Measurements from ENCODE around the gene LPIN1.
"Not testable (repeated sequence)": the region's sequence is repeated elsewhere in the genome, so short reads cannot be mapped to it uniquely, and the experiment has no call there.

The LPIN1 gene

DNA sequence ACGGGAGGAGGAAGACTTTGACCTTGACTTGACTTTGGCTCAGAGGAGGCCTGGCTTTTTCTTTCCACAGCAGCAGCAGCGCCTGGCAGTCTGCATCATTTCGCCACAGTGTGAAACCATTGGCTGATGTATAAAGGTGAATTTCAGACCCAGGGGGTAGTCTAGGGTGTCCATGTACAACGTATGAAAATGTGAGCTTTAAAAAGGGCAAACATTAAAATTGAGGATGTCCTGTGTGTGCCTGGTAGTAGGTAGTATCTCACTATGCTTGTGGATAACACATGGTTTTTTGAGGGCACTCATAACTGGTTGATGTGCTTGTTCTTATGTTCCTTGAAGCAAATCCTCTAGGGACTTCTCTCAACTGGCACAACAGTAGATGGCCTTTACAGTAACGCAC, 86.1 kb downstream of the LPIN1 start:
- no peak for DNase-seq (ENCODE audit: low read depth in 2 of 2)

DNA sequence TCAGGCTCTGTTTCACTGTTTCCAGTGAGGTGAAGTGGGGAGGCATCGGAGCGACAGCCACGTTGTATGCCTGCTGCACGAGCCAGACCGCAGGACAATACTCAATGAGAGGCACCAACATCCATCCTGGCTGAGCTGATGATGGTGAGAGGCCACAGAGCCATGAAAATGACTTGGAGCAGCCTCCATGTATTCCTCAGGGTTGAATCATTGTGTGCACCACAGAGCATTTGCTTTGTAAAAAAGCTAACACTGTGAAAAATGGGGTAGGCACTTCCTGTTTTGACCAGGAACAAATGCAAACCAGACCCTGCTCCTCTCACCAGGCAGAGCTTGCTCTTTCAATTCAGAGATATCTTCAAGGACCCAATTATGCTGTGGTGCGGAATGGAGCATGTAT, 87.2 kb downstream of the LPIN1 start:
- DNase-seq (ENCODE audit: low read depth in 2 of 2), result no peak

DNA sequence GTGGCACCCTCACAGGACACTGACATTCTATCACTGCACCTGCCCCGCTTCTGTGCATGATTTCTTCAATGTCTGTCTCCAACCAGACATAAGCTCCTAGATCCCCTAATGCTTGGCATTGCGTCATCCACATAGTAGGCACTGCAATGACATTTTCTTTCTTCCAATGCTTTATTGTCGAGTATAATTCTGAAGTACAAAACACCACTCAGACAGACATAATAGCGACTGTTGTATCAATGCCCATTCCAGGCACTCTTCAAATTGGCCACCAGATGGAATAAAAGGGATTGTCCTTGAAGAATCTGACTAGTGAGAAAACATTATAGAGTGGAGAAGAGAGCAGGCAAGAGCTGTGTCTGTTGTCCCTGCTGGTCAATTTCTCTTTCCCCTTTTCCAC, 89.0 kb downstream of the LPIN1 start:
- no peak for DNase-seq (ENCODE audit: low read depth in 2 of 2)

DNA sequence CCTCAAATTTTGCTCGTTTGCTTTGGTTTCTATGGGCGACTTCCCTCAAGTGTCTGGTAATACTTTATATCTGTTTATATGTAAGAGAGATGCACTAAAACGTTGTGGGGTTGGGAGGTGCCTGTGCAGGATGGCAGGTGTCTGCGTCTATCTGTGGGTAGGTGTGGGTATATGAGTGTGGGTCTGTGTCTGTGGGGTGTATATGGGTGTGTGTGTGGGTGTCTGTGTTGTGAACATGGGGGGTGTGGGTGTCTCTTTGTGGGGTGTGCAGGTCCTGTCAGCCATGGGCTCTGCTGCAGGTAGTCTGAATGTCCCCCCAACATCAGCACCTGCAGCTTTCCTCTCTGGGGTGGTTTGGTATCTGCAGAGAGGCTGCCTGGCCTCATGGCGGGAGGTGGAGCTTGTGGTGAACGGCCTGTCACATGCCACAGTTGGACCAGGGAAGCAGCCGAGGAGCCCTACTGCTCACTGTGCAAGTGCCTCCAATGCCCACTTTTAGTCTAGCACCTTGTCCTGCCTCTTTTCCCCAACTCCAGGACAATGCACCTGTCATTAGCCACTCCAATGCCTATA, 90.3 kb downstream of the LPIN1 start:
- DNase-seq (ENCODE audit: low read depth in 2 of 2), result no peak

DNA sequence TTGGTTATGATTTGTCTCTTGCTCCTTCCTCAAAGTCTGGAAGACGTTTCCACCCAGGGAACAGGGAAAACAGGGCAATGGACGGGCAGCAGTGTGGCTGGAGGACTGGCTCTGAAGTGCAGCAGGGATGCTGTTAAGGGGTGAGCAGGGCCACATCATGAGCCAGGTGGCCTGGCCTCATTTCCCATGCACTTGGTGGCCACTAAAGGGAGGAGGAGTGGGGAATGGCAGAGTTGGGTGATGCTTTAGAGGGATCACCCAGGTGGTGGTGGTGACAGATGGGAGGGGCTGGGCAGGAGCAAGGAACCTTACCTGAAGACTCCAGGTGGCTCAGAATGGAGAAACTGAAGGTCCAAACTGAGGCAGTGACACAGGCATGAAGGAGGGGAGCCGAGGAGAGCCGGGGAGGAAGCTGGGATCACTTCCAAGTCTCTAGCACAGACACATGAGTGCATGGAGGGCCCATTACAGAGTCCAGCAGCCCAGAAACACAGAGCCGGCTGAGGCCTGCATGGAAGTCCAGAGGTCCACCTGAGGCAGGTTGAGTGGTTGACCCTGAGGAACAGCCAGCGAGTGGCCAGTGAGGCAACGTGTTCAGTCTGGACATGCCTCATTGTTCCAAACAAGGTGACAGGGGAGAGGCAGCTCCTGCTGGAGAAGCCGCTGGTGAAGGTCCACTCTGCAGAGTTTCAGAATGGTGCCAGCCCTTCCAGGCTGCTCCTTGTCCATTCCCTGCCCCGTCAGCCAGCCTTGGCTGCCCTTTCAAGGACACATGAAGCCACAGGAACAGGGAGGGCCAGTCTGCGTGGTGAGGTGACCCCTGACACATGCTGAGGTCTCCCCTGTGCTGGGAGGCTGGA, 91.7 kb downstream of the LPIN1 start:
- no peak for DNase-seq (ENCODE audit: low read depth in 2 of 2)

DNA sequence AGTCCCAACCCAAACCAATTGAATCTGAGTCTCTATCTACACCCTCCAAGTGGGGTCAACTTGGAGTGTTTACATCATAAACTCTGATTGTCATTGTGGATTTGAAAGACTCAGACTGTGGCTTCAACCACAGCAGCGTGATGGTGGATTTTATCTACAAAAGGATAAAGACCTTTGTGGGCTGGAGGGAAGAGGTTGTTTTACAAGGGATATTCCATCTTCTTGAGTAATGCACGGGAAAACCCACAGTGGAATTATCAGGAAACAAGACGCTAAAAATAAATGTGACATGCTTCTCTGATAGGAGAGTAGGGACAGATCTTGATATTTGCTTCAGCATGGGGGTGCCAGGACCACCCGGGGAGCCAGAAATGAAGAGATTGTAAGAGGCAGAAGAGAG, 93.5 kb downstream of the LPIN1 start:
- DNase-seq (ENCODE audit: low read depth in 2 of 2), result no peak

DNA sequence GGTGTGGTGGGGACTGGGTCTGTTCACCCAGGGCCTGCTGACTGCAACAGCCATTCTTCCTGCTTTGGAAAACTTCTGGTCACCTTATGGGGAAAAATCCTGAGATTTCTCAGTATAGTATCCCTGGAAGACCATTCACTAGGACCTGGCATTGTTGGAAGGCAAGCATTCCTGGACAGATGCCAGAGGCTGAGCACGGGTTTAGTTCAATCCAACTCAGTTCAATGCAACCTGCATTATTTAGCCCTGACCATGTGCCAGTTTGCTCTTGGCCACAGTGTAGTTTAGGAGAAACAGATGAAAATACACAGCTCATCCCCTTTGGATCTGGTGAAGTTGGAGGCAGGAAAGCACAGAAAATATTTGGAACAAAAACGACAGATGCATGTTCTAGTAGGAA, 95.9 kb downstream of the LPIN1 start:
- no peak for DNase-seq (ENCODE audit: low read depth in 2 of 2)

DNA sequence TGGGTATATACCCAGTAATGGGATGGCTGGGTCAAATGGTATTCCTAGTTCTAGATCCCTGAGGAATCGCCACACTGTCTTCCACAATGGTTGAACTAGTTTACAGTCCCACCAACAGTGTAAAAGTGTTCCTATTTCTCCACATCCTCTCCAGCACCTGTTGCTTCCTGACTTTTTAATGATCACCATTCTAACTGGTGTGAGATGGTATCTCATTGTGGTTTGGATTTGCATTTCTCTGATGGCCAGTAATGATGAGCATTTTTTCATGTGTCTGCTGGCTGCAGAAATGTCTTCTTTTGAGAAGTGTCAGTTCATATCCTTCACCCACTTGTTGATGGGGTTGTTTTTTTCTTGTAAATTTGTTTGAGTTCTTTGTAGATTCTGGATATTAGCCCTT, 98.4 kb downstream of the LPIN1 start:
- DNase-seq (ENCODE audit: low read depth in 2 of 2), result not testable (repeated sequence)

DNA sequence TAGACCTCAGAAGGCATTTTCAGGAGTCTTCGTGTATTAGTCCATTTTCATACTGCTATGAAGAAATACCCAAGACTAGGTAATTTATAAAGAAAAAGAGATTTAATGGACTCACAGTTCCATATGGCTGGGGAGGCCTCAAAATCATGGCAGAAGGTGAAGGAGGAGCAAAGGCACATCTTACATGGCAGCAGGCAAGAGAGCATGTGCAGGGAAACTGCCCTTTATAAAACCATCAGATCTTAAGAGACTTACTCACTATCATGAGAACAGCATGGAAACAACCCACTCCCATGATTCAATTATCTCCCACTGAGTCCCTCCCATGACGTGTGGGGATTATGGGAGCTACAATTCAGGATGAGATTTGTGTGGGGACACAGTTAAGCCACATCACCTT, 101.5 kb downstream of the LPIN1 start:
- not testable (repeated sequence) for DNase-seq (ENCODE audit: low read depth in 2 of 2)

DNA sequence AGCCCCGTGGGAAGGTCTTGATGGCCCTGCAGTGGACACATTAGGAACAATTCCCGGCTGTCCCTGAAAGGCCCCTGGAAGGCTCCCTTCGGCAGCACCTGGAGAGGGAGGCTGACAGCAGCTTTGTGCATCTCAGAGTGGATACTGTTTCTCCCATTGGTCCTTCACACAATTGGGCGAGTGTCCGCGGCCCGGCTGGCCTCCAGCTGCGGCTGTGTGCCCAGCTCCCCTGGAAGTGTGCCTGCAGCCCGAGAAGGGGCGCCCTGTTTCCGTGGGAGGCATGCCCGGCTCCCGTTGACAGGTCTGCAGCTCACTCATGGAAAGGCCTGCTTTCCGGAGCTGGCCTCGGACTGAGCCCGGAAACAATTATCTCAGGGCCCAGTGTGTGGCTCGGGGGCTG, 103.7 kb downstream of the LPIN1 start:
- no peak for DNase-seq (ENCODE audit: low read depth in 2 of 2)

DNA sequence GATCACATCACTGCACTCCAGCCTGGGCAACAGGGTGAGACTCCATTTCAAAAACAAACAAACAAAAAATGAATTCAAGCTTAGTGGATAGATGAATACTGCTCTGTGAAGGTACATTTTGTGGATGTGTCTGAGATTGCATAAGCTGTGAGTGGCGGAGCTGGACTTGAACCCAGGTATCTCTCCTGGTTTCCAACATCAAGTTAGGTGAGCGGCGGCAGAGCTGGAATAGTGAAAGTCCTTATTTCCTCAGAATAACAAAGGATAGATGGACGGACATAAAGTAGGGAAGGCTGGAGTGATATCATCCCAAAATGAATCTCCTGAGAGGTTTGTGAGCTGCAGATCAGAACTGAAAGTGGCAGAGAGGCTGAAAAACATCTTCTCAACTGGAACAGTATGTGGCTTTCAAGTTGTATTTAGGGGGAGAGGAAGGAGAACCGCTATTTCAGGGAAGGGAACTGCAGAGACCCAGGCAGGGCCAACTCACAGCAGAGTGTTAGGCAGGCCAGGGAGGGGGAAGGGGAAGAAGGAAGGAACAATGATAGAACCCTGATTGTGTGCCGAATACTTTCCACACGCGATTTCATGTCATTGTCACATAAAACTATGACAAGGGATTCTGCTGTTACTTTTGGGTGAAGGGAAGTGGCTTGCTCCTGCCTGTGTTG, 106.2 kb downstream of the LPIN1 start:
- no peak for DNase-seq (ENCODE audit: low read depth in 2 of 2)

DNA sequence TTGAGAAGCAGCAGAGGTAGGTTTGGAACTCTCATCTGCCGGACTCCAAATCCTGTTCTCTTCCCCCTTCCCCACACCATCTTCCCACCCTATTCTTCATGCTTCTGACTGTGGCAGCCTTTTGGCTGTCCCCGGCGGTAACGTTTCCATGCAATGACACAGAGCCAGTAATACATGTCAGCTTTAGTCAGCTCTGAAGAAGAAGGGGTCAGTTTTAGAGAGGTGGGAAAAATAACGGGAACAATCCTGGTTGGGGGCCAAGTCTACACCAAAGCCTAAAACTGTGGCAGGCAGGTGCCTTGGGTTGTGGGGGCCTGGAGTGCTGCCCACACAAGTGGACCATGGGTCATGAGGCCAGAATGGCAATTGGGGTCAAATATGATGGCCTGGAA, 106.8 kb downstream of the LPIN1 start:
- DNase-seq (ENCODE audit: low read depth in 2 of 2), result no peak

DNA sequence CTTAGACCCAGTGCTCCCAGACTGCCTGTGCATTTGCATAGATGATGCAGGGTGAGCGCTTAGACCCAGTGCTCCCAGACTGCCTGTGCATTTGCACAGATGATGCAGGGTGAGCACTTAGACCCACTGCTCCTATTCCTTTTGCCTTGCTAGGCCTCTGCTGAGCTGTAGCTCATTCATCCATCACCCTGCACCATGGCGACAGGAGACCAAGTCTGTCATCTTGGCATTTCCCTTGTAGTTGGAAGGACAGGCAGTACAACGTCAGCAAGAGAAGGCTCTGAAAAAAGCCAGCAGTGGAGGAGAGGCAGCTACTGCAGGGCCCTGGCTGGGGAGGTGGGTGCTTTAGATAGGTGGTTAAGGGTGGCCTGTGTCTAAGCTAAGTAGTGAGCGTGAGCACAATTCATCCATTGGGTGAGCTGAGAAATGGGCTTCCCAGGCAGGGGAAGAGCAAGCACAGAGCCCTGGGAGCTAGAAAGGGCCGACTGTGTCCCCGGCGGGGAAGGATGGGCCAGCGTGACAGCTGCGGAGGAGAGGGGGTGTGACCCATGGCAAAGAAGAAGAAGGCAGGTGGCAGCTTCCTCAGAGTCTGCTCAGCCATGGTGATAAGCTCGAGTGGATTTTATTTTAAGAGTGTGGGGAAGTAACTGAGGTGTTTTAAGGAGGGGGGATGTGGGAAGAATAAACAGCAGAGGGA, 108.8 kb downstream of the LPIN1 start:
- DNase-seq (ENCODE audit: low read depth in 2 of 2), result no peak

DNA sequence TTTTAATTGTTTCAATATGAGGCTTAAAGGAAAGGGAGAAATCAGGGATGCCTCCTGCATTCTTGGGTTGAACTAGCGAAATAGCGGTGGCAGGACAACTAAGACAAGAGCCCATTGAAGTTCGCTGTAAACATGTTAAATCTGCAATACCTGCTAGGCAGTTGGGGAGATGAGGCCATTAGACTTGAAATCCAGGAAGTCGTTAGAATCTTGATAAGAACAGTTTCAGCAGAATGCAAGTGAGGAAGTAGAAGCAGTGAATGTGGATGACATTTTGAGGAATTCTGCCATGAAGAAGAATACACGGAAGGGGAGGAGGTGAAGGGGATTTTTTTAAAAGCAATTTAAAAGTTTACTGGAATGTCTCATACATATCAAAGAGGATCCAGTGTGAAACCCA, 109.7 kb downstream of the LPIN1 start:
- DNase-seq (ENCODE audit: low read depth in 2 of 2), result no peak

DNA sequence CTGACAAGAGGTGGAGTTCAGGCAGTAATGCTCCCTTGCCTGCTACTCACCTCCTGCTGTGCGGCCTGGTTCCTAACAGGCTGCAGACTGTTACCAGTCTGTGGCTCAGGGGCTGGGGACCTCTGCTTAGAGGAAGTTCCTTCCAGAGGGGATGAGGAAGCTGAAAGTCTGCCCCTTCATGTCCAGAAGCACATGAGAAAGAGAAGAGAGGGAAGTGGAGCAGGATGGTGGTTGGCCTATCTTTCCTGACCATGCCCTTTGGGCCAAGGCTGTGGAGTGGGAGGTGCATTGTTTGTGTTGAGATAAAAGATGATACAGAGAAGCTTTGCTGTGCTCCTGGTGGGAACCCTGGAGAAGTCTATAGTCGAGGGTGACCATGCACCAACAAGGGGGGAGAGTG, 112.5 kb downstream of the LPIN1 start:
- DNase-seq (ENCODE audit: low read depth in 2 of 2), result no peak

DNA sequence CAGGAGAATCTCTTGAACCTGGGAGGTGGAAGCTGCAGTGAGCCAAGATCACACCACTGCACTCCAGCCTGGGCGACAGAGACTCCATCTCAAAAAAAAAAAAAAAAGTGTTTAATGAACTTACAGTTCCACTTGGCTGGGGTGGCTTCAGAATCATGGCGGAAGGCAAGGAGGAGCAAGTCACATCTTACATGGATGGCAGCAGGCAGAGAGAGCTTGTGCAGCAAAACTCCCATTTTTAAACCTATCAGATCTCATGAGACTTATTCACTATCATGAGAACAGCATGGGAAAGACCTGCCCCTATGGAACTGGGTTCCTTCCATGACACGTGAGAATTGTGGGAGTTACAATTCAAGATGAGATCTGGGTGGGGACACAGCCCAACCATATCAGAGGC, 113.5 kb downstream of the LPIN1 start:
- not testable (repeated sequence) for DNase-seq (ENCODE audit: low read depth in 2 of 2)

DNA sequence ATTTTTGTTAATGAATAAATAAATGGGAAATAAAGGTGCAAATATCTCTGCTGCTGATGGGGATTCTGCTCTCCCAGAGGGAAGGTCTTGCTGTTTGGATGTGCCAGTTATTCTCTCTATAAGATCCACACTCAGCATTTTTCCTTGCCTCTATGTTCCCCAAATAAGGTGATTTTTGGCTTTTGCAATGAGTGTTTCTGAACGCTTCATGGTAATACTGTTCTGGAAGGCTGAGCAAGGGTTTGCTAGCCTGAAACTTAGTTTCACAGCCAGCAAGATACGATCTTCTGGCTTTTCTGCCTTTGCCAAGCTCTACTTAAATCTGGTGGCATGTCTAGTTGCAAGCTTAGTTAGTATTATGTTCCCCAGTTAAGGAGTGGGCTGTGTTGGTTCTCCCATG, 114.6 kb downstream of the LPIN1 start:
- DNase-seq (ENCODE audit: low read depth in 2 of 2), result no peak

DNA sequence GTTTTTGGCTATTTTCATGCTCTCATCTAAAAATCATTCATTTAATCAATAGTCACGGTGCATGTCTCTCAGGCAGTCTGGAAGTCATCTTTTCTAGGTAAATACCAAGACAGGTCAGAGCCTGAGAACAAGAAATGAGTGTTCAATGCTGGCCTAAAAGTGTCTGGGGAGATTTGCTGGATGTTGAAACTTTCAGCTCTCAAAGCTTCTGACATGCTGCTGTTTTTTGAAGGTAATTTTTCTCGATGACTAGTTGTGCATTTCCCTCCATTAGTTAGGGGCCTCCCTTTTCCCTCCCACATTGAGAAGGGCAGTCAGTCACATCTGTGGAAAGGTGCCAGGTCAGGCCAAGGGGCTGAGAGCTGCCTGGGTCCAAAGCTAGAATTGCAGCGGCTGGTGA, 115.6 kb downstream of the LPIN1 start:
- no peak for DNase-seq (ENCODE audit: low read depth in 2 of 2)

DNA sequence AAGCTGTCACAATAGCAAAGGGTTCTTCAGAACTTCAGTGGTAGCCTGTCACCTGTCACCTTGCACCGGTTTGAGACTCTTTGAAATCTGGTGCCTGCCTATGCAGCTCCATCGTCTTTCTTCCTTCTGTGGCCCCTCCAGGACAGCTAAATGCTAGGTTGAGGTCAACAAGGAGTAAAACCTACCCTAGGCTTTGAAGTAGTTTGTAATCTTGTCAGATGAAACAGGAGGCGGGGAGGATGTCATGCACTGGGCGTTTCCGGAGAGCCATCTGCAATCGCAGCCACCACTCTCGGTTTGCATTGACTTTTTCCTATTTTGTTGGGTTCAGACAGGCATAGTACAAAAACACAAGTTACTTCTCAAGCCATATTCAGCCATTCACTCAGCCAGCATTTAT, 116.7 kb downstream of the LPIN1 start:
- DNase-seq (ENCODE audit: low read depth in 2 of 2), result no peak

DNA sequence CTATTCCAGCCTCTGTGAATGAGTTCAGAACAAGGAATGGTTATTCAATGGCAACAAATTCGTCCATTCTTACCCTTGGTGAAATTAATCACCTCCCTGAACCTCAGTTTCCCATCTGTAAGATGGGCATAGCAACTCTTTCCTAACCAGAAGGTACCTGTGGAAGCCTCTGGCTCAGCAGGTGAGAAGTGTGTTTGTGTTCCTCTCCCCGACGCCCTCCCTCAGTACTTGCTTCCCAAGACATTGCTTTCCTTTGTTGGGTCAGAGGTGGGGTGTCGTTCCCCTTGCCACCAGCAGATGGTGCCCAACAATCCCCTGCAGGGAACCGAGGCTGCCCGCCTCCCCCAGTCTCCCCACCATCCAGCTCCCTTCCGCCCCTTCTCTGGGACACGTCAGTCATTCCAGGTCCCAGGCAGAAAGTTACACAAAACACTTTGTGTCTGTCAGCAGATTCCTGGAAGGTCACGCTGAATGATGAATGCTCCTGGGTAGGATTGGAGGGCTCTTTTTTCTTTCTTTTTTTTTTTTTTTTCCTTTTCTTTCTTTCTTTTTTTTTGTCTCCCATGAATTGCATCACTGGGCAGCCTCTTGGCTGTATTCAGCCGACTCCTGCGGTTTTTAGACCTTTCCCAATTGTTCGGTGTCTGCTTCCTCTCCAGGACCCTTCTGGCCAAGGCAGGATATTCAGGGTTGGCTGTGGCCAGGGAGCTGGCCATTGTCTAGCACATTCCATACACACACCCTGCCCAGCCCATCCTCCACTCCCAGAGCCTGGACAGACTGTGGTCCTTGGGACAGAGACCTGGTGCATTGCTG, 117.3 kb downstream of the LPIN1 start:
- peak; percentile 53 to 63 for DNase-seq (ENCODE audit: low read depth in 2 of 2)

DNA sequence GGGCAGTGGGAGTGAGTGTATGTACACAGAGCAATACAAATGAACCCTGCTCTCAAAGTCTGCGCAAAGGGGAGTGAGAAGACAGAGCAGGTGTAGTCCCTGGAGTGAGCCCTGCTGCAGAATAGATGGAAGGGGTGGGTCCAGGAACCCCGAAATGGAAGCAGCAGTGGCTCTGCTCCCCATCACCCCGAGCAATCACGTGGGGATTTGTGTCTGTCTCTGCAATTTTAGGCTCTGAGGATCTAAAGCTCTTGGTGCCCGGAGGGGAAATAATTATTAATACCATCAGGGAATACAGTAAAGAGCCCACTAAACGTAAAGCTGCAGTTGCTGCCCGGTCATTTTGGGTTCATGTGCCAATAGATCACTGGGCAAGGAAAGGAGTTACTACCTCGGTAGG, 118.3 kb downstream of the LPIN1 start:
- no peak for DNase-seq (ENCODE audit: low read depth in 2 of 2)

DNA sequence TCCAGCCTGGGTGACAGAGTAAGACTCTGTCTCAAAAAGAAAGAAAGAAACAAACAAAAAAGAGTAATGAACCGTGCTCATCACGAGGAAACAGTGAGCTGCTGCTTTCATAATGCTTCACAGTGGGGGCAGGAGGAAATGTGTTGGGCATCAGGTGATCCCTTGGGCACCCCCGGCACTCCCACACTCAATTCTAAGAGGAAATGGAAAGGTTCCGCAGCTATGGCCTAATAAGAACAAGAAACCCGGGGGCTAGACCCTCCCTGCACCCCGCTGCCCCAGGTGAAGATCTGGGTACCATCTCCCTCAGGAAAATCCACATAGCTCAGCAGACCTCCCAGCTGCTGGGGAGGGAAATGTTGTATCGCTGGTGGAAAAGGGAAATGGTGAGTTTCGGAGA, 118.9 kb downstream of the LPIN1 start:
- DNase-seq (ENCODE audit: low read depth in 2 of 2), result no peak
